ENCODE data around the gene SPAG4.

Gene SPAG4

GRCh38 chr20:35629427-35630145 is 14.0 kb downstream of the SPAG4 start:
- Histone ChIP-seq H3K4me1 (no peaks in the 10 kb centered on the region), H3K4me3 (ENCODE audit: low read depth, low read length) (no peak overlapping the region), H3K9me3 (no peaks in the 10 kb centered on the region), H3K27me3 (no peaks in the 10 kb centered on the region), H3K36me3 (peaks cover 69% of the 10 kb centered on the region)
- DNase-seq = no peak
- no peak for TF ChIP-seq CTCF (IDR thresholded peaks at IDR 0.05; ENCODE audit: low read depth, low read length)

GRCh38 chr20:35630636-35631035 is 15.0 kb downstream of the SPAG4 start:
- Histone ChIP-seq H3K4me1 (no peaks in the 10 kb centered on the region), H3K9me3 (no peaks in the 10 kb centered on the region), H3K4me3 (ENCODE audit: low read depth, low read length) (no peak overlapping the region), H3K36me3 (peaks cover 59% of the 10 kb centered on the region), H3K27me3 (no peaks in the 10 kb centered on the region)
- DNase-seq = no peak
- TF ChIP-seq CTCF (IDR thresholded peaks at IDR 0.05; ENCODE audit: low read depth, low read length) = no peak

GRCh38 chr20:35632539-35633115 is 17.0 kb downstream of the SPAG4 start:
- Histone ChIP-seq H3K36me3 (peaks cover 43% of the 10 kb centered on the region), H3K4me1 (no peaks in the 10 kb centered on the region), H3K9me3 (no peaks in the 10 kb centered on the region), H3K4me3 (ENCODE audit: low read depth, low read length) (no peak overlapping the region), H3K27me3 (no peaks in the 10 kb centered on the region)
- no peak for TF ChIP-seq CTCF (IDR thresholded peaks at IDR 0.05; ENCODE audit: low read depth, low read length)
- no peak for DNase-seq

- Histone ChIP-seq H3K4me3 (ENCODE audit: low read depth, low read length) (no peak overlapping the region), H3K36me3 (peaks cover 21% of the 10 kb centered on the region), H3K9me3 (no peaks in the 10 kb centered on the region), H3K4me1 (no peaks in the 10 kb centered on the region), H3K27me3 (no peaks in the 10 kb centered on the region)
- TF ChIP-seq CTCF (IDR thresholded peaks at IDR 0.05; ENCODE audit: low read depth, low read length) = no peak
- DNase-seq = no peak
Measured at GRCh38 chr20:35635652-35636051, 20.0 kb downstream of the SPAG4 start.

GRCh38 chr20:35636095-35636494 is 20.5 kb downstream of the SPAG4 start:
- H3K36me3 ChIP-seq = peaks cover 17% of the 10 kb centered on the region
- no peaks in the 10 kb centered on the region for H3K27me3 ChIP-seq
- no peaks in the 10 kb centered on the region for H3K4me1 ChIP-seq
- no peak for DNase-seq
- no peak for TF ChIP-seq CTCF (IDR thresholded peaks at IDR 0.05; ENCODE audit: low read depth, low read length)
- no peak overlapping the region for H3K4me3 ChIP-seq (ENCODE audit: low read depth, low read length)
- H3K9me3 ChIP-seq = no peaks in the 10 kb centered on the region

- TF ChIP-seq CTCF (IDR thresholded peaks at IDR 0.05; ENCODE audit: low read depth, low read length) = no peak
- peaks cover 5% of the 10 kb centered on the region for H3K36me3 ChIP-seq
- H3K4me3 ChIP-seq (ENCODE audit: low read depth, low read length) = no peak overlapping the region
- no peaks in the 10 kb centered on the region for H3K4me1 ChIP-seq
- no peak for DNase-seq
- no peaks in the 10 kb centered on the region for H3K9me3 ChIP-seq
- H3K27me3 ChIP-seq = no peaks in the 10 kb centered on the region
Measured at GRCh38 chr20:35637276-35637675, 21.6 kb downstream of the SPAG4 start.

All from BE2C (cell line).